SHP77 (cell line): ENCODE results near the gene MKRN2OS.

Experiments
- DNase-seq, 2 experiments: peaks; one replicate each; lab custom pipeline; 2025; lab: John Stamatoyannopoulos, UW

Gene MKRN2OS, protein sequence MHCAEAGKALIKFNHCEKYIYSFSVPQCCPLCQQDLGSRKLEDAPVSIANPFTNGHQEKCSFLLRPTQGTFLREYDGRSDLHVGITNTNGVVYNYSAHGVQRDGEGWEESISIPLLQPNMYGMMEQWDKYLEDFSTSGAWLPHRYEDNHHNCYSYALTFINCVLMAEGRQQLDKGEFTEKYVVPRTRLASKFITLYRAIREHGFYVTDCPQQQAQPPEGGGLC

DNA sequence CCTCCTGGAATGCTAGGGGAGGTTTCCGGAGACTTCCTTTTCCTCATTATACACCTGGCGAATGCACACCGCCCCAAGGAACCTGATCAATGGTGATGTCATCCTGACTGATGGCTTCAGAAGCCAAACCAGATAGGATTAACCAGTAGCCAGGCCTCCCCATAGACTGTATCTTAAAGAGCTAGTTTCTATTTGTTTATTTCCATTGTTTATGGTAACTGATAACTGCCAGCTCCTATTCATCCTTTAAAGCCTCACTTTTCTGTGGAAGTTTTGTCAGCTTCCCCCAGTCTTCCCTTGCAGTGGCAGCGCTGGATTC lies at the start of gene MKRN2OS:
MKRN2OS (minus strand) TSS at position 27 of the 319 bp plus-strand sequence. CDS start 35 bp downstream, outside the sequence.
- DNase-seq, result no peak

DNA sequence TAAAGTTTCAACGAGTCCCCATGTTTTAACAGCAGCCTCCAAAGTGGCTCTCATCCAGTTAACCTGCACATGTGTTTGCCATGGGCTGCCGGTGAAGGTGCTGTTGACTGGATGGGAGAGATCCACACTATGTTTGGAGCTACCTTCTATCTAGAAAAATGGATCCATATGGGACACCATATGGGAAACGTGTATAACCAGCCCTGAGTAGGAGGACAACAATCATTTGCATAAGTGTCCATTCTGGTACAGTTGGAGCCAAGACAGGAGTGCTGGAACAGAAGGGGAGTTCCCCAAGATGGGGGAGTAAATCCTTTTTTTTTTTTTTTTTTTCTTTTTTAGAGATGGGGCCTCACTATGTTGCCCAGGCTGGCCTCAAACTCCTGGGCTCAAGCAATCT lies 48.2 kb upstream of the MKRN2OS start:
- no peak for DNase-seq

DNA sequence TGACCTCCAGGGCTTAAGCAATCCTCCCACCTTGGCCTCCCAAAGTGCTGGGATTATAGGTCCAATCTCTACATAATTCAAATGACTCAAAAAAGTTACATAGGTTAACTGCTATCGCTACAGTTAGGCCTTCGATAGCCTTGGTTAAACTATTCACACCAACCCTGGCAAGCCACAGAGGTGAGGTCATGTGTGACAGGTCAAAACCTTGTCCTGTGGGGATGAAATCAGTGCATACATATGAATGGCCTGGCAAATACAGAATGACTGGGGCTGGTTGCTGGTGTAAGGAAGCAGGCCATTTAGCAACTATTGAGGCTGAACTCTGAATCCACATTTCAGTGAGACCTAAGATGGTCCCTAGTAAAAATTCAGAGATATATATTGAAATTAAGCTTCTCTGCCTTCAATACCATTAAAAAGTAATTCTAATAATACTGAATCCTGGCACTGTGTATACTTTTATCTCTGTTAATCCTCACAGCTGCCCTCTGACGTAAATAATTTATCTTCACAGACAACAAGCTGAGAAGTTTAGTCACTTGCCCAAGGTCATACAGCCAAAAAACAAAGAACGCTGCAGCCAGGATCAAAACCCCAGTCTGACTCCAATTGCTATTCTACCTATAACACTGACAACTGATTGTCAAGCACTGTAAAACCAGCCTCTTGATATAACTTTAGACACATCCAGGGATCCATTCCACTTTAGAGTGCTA lies 46.9 kb upstream of the MKRN2OS start:
- no peak for DNase-seq

DNA sequence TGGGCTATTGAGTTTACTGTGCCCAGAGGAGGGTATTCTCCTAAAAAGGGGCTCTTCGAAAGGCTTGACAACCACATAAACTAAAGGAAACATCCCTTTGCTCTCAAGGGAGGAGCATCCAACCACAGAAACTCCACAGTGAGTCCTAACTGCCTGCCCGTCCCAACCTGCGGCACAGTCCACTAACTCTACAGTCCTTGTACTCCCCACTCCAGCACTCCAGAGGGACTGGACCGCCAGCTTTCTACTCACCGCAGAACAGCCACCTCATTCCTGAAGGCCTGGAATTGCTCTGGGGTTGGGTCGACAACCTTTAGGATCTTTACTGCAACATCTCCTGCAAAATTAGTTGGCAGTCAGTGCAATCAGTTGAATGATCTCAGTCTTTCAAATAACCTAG lies 46.2 kb upstream of the MKRN2OS start:
- DNase-seq, result no peak

DNA sequence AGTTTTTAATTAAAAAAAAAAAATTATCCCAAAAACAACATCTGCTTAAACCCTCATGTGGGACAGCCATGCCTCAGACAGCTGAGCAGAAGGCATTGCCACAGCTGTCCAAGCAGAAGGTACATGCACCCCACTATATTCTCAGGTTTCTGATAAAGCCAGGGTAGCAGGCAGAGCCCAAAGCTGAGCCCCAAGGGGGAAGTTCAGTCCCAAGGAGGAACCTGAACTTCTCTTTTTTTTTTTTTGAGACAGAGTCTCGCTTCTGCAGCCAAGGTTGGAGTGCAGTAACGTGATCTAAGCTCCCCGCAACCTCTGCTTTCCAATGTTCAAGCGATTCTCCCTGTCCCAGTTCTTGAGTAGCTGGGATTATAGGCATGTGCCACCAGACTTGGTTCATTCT lies 44.8 kb upstream of the MKRN2OS start:
- DNase-seq, result no peak

DNA sequence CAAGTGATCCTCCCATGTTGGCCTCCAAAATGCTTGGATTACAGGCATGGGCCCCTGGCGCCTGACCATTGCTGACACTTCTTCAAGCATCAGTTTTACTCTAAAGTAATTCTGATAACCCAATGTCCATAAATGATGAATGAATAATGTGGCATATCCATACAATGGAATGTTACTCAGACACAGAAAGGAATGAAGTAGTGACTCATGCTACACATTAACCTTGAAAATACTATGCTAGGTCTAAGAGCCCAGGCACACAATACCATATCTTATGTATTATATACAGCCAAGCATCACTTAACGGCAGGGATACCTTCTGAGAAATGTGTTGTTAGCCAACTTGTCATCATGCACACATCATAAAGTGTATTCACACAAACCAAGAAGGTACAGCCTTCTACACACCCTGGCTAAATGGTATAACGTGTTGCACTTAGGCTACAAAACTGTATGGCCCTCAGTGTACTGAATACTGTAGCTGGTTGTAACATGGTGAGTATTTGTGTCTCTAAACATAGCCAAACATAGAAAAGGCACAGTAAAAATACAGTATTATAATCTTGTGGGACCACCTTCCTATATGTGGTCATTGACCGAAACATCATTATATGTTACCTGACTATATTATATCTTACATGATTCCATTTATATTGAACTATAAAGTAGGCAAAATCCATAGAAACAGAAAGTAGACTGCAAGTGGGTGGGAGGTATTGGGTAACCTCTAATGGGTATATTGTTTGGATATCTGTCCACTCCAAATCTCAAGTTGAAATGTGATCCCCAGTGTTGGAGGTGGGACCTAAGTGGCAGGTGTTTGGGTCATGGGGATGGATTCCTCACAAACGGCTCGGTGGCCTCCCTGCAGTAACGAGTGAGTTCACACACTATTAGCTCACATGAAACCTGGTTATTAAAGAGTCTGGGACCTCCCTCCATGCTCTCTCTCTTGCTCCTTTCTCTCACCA lies 43.0 kb upstream of the MKRN2OS start:
- peak; percentile 46 to 67 for DNase-seq

DNA sequence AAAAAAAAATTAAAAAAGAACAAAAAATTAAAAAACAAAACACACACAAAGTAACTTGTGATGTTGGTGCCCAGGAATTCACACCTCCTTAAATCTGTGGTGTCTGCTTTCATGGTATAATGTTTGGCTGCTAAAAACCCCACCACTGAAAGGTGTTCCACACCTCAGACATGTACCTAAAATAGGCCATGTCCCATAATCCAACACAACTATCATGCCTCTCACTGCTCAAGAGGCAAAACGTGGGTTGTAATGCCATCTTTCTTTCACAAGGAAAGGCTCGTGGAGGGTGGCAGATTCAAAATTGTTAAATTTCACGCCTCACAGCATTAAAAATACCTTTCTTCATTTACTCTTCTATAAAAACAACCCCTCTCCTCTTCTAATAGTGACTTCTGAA lies 41.1 kb upstream of the MKRN2OS start:
- DNase-seq, result no peak

DNA sequence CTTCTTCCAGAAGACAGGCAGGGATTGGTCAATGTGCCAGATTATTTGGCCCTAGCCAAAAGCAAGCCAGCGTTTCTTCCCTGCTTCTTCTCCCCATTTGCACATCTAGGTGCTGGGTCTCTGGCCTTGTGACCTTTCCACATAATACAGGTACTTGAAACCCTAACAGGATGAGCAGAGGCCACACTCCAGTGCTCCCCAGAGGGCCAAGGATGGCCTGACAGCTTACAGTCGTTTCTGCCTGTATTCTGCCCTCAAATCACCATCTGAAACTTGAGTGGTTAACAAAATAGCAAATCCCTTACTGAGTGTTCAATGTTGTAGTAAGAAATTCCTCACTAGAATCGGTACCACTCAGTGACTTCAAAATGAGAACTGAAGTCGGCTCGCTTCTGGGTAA lies 40.7 kb upstream of the MKRN2OS start:
- no peak for DNase-seq

DNA sequence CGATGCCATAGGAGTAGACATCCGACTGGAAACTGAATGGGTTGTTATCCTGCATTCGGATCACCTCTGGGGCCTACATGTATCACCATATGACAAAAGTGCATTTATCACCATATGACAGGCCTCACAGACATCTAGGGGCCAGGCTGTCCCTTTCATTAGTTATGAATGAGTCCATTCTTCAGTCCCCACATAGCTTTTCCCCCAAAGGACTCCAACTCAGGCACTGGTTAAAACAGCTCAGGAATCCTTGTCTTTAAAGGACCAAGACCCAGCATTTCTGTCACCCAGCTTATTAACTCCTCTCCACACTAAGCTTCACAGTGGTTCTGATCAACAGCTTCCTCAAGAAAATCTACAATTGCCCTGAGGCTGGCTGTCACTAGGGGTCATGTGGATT lies 39.9 kb upstream of the MKRN2OS start:
- DNase-seq, result no peak

DNA sequence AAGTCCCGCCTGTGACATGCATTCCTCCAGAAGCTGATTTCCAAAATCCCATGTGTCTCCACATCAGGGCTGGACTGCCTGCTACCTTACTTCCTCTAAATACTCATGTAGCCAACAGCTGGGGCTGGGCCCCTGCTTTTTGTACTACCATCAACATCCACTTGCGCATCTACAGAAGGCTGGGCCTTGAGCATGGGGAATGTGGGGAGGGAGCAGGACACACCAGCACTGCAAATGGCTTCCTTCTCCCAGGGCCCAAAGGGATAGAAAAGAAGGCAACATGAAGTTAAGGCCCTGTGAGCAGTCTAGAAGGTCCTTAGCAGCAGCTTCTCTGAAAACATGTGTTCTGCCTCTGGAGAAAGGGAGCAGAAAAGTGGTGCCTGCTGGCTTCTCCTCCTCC lies 38.8 kb upstream of the MKRN2OS start:
- DNase-seq, result no peak

DNA sequence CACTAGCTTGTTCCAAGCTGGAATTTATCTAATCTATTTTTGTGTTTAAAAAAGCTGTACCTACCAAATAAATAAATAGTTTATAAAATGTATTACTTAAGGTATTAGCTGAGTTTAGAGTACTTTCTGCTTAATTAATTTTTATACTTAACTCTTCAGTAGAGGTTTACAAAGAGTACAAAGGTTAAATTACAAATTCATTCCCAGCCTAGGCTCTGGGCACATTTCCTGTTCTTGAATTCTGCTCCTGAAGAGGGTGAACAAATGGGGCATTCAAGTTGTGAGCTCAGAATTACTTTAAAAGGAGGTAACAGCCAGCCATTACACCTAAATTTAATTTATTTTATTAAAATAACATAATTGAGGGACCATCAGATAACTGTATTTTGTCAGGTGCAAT lies 38.0 kb upstream of the MKRN2OS start:
- DNase-seq, result no peak

DNA sequence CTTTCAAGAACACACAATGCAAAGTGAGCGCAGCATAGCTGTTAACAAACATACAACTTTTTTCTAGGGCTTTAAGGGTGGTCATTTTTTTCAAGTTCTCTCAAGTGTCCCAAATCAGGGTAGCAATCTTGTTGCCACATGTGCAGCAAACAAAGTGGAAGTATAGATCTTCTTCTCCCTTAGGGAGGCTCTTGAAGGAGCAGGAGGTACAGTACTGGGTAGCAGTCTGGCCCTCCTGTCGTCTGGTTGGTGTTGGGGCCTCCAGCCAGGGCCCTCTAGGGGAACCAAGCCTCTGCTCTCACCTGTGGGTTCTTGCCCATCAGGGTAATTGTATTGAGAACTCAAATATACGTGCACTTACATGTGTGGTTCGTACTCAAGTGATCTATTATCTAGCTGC lies 37.4 kb upstream of the MKRN2OS start:
- no peak for DNase-seq

DNA sequence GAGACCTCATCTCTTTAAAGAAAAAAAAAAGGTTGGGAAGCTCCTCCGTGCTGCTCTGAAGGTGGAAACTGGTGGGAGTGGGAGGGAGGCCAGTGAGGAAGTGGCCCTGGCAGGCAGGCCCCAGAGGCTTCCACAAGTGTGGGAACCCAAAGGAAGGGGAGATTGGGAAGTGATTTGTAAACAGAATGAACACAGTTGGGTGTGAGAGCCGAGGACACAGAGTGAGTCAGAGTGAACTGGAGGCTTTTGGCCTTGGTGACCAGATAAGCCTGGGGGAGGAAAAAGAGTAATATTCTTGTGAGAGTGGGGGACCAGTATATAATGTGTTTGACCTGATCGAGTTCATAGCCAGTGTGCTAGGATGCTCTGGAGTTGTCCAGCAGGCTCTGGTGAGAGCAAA lies 34.6 kb upstream of the MKRN2OS start:
- DNase-seq, result no peak

DNA sequence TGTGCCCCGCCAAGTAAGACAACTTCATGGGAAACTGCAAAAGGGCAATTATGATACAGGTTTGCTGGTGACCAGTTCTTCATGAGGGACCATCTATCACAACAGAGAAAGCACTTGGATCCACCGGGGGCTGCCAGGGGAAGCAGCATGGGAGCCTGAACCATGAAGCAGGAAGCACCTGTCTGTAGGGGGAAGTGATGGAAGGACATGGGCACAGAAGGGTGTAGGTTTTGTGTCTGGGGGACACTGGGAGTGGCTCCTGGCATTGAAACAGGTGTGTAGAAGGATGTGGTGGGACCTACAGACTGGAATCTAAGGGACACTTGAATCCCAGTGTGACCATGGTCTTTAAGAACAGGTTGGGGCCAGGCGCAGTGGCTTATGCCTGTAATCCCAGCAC lies 34.2 kb upstream of the MKRN2OS start:
- DNase-seq, result no peak

DNA sequence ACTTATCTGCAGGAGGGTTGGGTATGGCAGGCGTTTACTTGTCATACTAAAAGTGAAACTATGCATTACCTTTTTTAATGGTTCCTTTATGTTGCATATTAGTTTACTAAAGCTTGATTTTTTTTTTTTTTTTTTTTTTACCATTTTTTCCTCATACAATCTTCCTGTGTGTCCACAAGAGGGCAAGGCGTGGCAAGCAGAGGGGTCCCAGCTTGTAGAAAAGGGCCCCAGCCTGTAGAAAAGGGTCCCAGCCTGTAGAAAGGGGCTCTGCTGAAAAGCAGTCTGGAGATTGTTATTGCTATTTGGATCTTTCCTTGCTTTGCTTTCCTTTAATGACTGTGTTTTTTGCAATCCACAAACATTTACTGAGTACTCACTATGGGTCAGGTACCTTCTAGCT lies 33.4 kb upstream of the MKRN2OS start:
- no peak for DNase-seq

DNA sequence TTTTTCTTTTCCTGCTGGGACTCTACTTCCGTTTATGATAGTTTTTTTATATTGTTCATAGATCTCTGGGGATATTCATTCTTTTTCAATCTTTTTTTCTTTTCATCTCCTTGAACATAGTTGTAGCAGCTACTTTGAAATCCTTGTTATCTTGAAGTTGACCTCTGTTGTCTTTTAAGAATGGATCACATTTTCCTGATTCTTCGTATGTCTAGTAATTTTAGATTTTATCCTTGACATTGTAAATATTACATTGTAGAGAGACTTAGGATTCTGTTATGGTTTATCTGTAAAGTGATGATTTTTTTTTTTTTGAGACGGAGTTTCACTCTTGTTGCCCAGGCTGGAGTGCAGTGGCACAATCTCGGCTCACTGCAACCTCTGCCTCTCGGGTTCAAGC lies 32.1 kb upstream of the MKRN2OS start:
- DNase-seq, result no peak

DNA sequence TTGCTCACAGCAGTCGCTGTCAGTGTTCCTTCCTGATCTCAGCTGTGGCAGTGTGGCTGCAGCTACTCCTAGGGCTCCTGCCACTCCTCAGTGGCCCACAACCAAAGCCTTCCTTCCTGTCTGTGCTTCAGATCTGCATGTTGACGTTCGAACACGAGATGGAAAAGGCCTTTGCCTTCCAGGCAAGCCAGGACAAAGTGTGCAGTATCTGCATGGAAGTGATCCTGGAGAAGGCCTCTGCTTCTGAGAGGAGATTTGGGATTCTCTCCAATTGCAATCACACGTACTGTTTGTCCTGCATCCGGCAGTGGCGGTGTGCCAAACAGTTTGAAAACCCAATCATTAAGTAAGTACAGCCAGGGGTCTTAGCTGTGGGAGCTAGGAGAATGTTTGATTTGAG lies 29.4 kb upstream of the MKRN2OS start:
- no peak for DNase-seq

DNA sequence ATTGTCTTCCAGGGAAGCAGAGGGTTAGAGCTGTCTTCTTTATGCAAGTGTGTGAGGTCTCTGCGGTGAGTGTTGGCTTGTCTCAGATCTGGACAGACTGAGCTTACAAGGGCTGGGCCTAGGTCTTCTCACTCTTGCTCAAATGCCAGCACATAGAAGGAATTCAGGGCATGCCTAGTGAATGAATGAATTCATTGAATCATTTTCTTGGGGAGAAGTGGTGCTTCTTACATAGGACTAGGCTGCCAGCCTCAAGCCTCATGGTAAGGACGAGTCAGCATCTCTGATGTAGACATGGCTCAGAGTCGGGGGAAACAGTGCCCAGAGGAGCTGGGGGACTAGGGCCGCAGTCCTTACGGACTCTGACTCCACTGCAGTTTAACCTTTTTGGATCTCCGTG lies 28.8 kb upstream of the MKRN2OS start:
- DNase-seq, result no peak

DNA sequence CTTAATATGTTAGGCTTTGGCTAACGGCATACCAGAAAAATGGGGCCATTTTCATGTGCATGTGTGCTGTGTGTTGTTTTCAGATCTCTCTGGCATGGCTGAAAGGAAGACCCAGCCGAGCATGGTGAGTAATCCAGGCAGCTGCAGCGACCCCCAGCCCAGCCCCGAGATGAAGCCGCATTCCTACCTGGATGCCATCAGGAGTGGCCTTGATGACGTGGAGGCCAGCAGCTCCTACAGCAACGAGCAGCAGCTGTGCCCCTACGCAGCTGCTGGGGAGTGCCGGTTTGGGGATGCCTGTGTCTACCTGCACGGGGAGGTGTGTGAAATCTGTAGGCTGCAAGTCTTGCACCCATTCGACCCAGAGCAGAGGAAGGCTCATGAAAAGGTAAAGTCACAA lies 26.7 kb upstream of the MKRN2OS start:
- DNase-seq, result no peak

DNA sequence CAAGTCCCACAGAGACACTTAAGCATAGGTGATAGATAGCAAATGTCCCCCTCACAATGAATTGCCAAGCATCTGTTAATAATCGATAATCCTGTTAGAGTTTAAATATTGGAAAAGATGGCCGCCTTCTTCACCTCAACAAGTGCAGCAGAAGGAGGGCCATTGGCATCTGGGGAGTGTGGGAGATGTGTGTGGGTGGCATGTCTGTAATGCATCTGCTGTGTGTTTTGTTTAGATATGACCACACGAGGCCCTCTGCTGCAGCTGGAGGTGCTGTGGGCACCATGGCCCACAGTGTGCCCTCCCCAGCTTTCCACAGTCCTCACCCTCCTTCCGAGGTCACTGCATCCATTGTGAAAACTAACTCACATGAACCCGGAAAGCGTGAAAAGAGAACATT lies 24.5 kb upstream of the MKRN2OS start:
- DNase-seq, result no peak

DNA sequence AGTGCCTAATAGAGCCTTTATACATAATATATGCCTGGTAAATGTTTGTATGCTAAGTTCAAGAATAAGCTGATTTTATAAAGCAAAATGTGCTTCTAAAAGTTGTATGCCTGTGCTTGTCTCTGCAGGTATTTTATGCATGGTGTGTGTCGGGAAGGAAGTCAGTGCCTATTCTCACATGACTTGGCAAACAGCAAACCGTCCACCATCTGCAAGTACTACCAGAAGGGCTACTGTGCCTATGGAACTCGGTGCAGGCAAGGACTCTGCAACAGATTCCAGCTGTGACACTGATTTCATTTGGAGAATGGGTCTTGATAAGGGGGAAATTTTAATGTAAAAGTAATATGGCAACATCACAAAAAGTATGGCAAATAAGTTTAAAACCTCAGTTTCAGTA lies 23.4 kb upstream of the MKRN2OS start:
- no peak for DNase-seq

DNA sequence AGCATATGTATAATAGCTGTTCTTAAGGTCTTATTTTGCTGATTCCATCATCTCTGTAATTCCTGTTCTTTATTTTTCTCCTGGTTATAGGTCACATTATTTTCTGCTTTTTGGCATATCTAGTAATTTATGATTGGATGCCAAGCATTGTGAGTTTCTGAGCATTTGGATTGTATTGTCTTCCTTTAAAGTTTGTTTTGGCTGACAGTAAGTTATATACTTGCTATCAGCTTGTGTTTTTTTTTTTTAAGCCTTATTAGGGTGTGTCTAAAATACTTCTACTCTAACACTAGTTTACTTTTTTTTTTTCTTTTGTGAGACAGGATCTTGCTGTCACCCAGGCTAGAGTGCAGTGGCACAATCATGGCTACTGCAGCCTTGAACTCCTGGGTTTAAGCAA lies 21.7 kb upstream of the MKRN2OS start:
- no peak for DNase-seq

DNA sequence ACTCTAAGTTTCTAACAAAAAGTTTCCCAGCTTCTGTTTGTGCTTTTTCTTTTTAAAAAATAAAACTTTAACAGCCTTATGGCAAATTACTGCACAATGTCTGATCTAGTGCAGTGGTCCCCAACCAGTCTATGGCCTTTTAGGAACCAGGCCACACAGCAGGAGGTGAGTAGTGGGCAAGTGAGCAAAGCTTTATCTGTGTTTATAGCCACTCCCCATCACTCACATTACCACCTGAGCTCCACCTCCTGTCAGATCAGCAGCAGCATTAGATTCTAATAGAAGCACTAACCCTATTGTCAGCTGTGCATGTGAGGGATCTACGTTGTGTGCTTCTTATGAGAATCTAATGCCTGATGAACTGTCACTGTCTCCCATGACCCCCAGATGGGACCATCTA lies 17.2 kb upstream of the MKRN2OS start:
- DNase-seq, result no peak
